ENCODE data around the gene RAB6C.
"Not testable (repeated sequence)": the region's sequence is repeated elsewhere in the genome, so short reads cannot be mapped to it uniquely, and the experiment has no call there.

The RAB6C gene

GRCh38 chr2:129979629-129980155 lies at the start of gene RAB6C:
Gene RAB6C (plus strand): TSS chr2:129979666. CDS start chr2:129980116, 450 bp downstream.
- peak; percentile 23 for DNase-seq

GRCh38 chr2:129930451-129930850 lies 49.0 kb upstream of the RAB6C start:
- no peak for DNase-seq

DNA sequence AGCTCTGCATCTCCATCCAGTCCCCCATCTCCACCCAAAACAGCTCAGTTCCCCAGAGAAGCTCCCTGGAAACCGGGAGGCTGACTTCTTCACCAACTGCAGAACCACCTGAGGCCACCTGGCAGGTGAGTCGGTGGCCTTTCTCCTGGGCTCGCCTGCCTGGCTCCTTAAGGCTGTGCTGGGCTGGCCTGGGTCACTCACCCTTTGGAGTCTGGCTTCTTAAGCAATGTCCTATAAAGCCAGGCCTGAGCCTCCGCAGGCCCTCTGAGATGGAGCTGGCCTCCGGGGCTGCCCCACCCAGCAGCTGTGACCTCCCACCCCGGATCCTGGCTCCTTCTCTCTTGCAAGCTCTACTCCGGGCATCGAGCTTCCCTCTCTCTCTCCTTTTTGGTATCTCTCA lies 46.1 kb upstream of the RAB6C start:
- not testable (repeated sequence) for DNase-seq

- no peak for DNase-seq
Observed at GRCh38 chr2:129934044-129934822, 45.2 kb upstream of the RAB6C start.

DNA sequence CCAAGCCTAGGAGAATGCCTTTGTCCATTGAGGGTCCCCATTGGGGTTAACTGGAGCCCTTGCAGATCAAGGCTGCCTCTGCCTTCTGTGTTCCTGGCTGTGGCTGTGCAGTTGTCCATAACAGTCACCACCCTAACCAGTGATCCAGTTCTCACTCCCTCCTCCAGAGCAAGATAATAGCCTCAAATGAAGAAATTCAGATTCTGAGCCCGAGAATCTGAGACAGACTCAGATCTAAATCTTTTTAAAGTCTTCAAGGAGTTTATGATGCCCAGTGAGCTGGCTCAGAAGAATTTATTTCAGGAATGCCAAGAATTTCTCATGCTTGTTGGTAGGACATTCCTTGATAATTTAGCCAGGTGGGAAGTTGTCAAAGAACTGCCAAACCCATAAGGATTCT lies 44.3 kb upstream of the RAB6C start:
- no peak for DNase-seq

- peak; percentile 36 for DNase-seq
Observed at GRCh38 chr2:129936334-129936934, 43.0 kb upstream of the RAB6C start.

GRCh38 chr2:129938850-129939471 lies 40.5 kb upstream of the RAB6C start:
- not testable (repeated sequence) for DNase-seq

- DNase-seq, result not testable (repeated sequence)
Observed at GRCh38 chr2:129943456-129943855, 36.0 kb upstream of the RAB6C start.

DNA sequence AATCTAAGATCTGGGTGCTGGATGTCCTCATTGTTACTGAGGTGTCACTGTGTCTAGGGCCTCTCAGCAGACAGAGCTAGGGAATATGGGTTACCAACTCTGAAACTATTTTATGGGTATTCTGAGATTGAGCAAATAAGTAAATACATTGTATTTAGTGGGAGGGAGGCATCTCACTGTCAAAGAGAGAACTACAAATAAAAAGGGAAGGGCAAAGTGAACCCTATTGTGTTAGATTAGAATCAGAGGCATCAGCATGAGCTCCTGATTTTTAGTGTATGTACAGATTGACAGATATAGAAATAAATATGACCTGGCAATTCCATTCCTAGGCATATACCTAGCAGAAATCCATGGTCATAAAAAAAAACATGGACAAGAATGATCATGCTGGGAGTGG lies 33.9 kb upstream of the RAB6C start:
- no peak for DNase-seq

DNA sequence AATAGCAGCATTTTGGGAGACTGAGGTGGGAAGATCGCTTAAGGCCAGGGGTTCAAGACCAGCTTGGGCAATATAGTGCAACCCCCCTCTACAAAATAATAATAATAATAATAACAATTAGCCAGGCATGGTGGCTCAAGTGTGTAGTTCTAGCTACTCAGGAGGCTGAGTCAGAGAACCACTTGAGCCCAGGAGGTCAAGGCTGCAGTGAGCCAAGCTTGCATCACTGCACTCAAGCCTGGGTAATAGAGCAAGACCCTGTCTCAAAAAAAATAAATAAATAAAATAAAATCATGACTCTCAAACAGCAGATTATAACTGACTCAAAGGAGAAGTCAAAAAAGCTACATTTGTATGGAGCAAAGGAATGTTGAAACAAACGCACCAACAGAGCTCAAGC lies 31.8 kb upstream of the RAB6C start:
- not testable (repeated sequence) for DNase-seq

GRCh38 chr2:129956171-129956570 lies 23.3 kb upstream of the RAB6C start:
- not testable (repeated sequence) for DNase-seq

- DNase-seq, result no peak
Observed at GRCh38 chr2:129957891-129958290, 21.6 kb upstream of the RAB6C start.

DNA sequence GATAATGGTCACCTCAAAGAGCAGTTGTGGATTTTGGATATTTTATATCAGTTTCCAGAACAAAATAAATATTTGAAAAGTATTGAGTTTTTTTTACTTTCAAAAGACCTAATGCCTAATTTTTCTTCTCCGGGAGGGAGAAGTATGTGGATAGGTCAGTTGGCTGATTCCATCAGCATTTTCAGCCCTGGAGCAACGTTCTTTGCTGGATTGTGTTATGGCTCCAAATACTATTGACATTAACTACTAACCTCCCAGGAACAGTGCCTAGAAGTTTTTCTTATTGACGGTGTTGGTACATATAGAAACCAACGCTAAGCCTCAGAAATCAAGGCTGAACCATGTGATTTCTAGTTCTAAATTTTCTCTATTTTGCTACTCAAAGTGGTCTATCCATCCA lies 20.7 kb upstream of the RAB6C start:
- not testable (repeated sequence) for DNase-seq

DNA sequence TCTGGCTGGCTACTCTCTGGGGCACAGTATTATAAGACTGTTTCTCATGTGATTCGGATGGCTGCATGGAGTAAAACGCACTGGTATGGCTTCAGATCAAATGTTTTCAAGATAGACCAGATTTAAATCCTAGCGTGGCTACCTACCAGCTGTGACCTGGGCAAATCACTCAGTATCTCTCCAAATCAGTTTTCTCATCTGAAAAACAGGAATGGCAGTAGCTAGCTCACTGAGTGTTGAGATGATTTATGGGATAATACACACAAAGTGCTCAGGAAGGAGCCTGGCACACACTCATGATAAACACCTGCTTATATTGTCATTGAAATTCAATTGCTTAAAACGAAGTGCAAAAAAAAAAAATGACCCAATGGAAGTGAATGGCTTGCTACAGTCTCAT lies 10.9 kb upstream of the RAB6C start:
- DNase-seq, result peak; percentile 61

- no peak for DNase-seq
Observed at GRCh38 chr2:129975016-129975774, 4.3 kb upstream of the RAB6C start.

GRCh38 chr2:129976969-129977368 lies 2.5 kb upstream of the RAB6C start:
- DNase-seq, result not testable (repeated sequence)

GRCh38 chr2:129977986-129978385 lies 1.5 kb upstream of the RAB6C start:
- no peak for DNase-seq

- not testable (repeated sequence) for DNase-seq
Observed at GRCh38 chr2:129980246-129980645, 780 bp downstream of the RAB6C start.

DNA sequence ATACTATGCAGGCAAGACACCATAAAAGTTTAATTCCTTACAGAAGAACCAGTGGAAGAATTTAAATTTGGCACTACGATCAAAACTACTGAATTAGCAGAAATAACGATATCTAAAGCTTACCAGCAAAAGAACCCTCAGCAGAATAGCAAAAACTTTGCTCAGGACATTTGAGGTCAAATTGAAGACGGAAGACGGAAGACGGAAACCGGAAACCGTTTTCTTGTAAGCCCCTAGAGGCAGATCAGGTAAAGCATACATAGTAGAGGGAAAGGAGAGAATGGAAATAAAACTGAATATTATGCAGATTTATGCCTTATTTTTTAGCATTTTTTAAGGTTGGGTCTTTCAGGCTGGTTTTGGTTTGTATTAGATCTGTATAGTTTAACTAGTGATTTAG lies 2.2 kb downstream of the RAB6C start:
- DNase-seq, result not testable (repeated sequence)

- no peak for DNase-seq
Observed at GRCh38 chr2:129984426-129984825, 5.0 kb downstream of the RAB6C start.

- not testable (repeated sequence) for DNase-seq
Observed at GRCh38 chr2:129992415-129993006, 13.0 kb downstream of the RAB6C start.

DNA sequence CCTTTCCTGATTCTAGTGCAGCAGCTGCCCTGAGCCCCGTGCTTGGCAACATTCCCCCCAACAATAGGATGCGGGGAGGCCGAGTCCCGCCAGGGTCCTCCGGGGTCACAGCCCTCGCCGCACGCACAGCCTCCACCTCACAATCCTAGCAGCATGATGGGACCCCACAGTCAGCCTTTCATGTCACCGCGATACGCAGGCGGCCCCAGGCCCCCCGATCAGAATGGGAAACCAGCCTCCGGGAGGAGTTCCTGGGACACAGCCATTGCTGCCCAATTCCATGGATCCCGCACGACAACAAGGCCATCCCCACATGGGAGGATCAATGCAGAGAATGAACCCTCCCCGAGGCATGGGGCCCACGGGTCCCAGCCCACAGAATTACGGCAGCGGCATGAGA lies 13.7 kb downstream of the RAB6C start:
- not testable (repeated sequence) for DNase-seq
